Kidney (tissue), 14 donors: ENCODE measurements around the gene MTHFSD. TPM values are rescaled to one million over a fixed set of nuclear protein-coding genes. Genes with fewer than 3 reads are reported as not detected.

Source experiments
- DNase-seq, 5 donors: peaks; one replicate each; pipeline ENCODE4 v3.0.0-alpha.2; 2013 to 2020
- FAIRE-seq: peaks from 2 replicates; lab custom pipeline; 2012; peaks lifted over from hg19 to GRCh38; lab: Jason Lieb, UNC
- H3K27ac ChIP-seq, 2 donors: one replicate each; pipeline ENCODE4 v1.7.0; 2013; ENCODE audit warnings: low read depth in 2 of 2, low read length in 2 of 2, inconsistent platforms in 1 of 2
- H3K27me3 ChIP-seq: one replicate; pipeline ENCODE4 v1.7.1; 2013; ENCODE audit warnings: low read length, inconsistent platforms; ENCODE audit not compliant: control insufficient read depth, insufficient read depth
- H3K36me3 ChIP-seq, 3 donors: one replicate each; pipeline versions ENCODE4 v1.7.0 to v1.7.1; 2013; ENCODE audit warnings: low read length in 3 of 3, control low read depth in 1 of 3, inconsistent platforms in 1 of 3; ENCODE audit not compliant: insufficient read depth in 3 of 3, control insufficient read depth in 2 of 3
- H3K4me1 ChIP-seq, 3 donors: one replicate each; pipeline versions ENCODE4 v1.7.0 to v1.7.1; 2013; ENCODE audit warnings: low read length in 3 of 3, inconsistent platforms in 1 of 3, low read depth in 1 of 3; ENCODE audit not compliant: control insufficient read depth in 2 of 3, insufficient read depth in 2 of 3
- H3K4me3 ChIP-seq, 3 donors: one replicate each; pipeline versions ENCODE4 v1.7.0 to v1.8.1; 2013; ENCODE audit warnings: low read length in 3 of 3, control low read depth in 1 of 3, inconsistent platforms in 1 of 3
- H3K9ac ChIP-seq, 3 donors: one replicate each; pipeline versions ENCODE4 v1.7.0 to v1.7.1; 2013; ENCODE audit warnings: low read length in 3 of 3, control low read depth in 1 of 3, inconsistent platforms in 1 of 3
- H3K9me3 ChIP-seq, 3 donors: one replicate each; pipeline versions ENCODE4 v1.7.0 to v1.7.1; 2013; ENCODE audit warnings: low read length in 3 of 3, control low read depth in 1 of 3, inconsistent platforms in 1 of 3; ENCODE audit not compliant: control insufficient read depth in 2 of 3, insufficient read depth in 1 of 3
- CTCF ChIP-seq: IDR thresholded peaks from 3 replicates; pipeline ENCODE4 v1.5.1; 2012; ENCODE audit warnings: mild to moderate bottlenecking, moderate library complexity, borderline replicate concordance; ENCODE audit not compliant: insufficient read depth; ENCODE audit errors: extremely low read depth
- intact Hi-C: fragments of 100-400 bp; cut with DNase I; formaldehyde crosslinking; loops from one replicate; pipeline ENCODE4 v1.11.1; 2022
- polyA plus RNA-seq: library from polyadenylated mRNA; stranded (reverse); fragments of 350-450 nt; fragmentation: Illumina TruSeq; extraction: RNeasy Lipid Tissue Mini Kit (QIAGEN cat#74804); gene quantifications from one replicate; pipeline ENCODE4 v1.2.3, GENCODE V29; 2014; ENCODE audit warnings: low read depth, low replicate concordance; ENCODE audit not compliant: insufficient read depth
- total RNA-seq: library from RNA; stranded (reverse); fragmentation: NEBNext Ultra II Directional; extraction: Animal tissue kit (Norgen Biotek cat#: 25700); gene quantifications from one replicate; pipeline ENCODE4 v1.2.1, GENCODE V29; 2021
- donor health status: control.
- donor health status: control.
- donor health status: control.
- donor health status: control.
- donor health status: control.
- donor health status: DM: yes; HTN: yes; CAD: no.
- donor health status: Normal renal cell carcinoma (clear cell type).

Gene MTHFSD
- total and polyA plus RNA-seq, 2 donors from 2014 or later: 11.3 to 26.2 TPM

DNA sequence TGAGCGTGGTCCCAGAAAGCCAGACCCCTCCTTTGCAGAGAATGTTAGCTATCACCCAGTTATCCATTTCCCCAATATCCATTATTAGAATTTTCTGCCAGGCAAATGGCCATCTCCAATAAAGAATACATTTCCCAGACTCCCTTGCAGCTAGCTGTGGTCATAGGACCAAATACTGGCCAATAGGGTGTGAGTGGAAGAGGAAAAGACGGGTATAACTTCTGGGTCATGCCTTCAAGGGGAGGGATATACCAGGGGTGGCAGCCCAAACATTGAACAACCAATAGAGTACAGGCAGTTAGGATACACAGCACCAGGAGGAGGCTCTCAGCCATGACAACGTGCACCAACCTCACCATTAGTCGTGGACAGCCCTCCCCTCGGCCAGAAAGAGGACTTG is 70.8 kb downstream of the MTHFSD start:
- no peak for DNase-seq
- Histone ChIP-seq H3K27ac (no peak overlapping the region), H3K27me3 (peaks cover 18% of the 10 kb centered on the region), H3K9ac (no peak overlapping the region), H3K9me3 (peaks cover 0 to 8% (median 5%) of the 10 kb centered on the region in 3 donors), H3K4me1 (no peaks in the 10 kb centered on the region), H3K4me3 (no peak overlapping the region), H3K36me3 (no peaks in the 10 kb centered on the region)
- no peak for FAIRE-seq
- intact Hi-C loops: no loop called here
- no peak for TF ChIP-seq CTCF

DNA sequence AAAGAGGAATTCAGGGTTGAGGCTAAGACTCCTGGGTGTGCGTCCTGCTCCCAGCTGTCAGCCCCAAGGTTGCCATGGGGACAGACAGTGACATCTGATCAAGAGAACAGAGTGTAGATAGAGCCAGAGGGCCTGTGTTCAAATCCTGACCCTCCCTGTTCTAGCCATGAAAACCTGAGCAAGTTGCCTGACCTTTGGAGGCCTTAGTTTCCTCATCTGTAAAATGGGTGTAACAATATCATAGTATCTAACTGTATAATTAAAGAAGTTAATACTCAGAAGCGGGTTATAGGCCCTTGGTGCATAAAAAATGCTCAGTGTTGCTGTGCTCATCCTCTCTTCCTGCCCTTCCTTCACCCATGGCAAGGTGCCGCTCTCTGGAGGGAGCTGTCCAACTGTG is 73.4 kb downstream of the MTHFSD start:
- Histone ChIP-seq H3K36me3 (no peaks in the 10 kb centered on the region), H3K4me3 (no peak overlapping the region), H3K4me1 (no peaks in the 10 kb centered on the region), H3K9ac (no peak overlapping the region), H3K27ac (no peak overlapping the region), H3K27me3 (peaks cover 18% of the 10 kb centered on the region), H3K9me3 (peaks cover 0 to 8% (median 5%) of the 10 kb centered on the region in 3 donors)
- FAIRE-seq: no peak
- intact Hi-C loops: no loop called here
- TF ChIP-seq CTCF: no peak
- no peak for DNase-seq

GRCh38 chr16:86480444-86480843 is 74.6 kb downstream of the MTHFSD start:
- TF ChIP-seq CTCF: no peak
- Histone ChIP-seq H3K27ac (no peak overlapping the region), H3K27me3 (peaks cover 18% of the 10 kb centered on the region), H3K4me3 (no peak overlapping the region), H3K9ac (no peak overlapping the region), H3K9me3 (peaks cover 0 to 8% (median 5%) of the 10 kb centered on the region in 3 donors), H3K4me1 (no peaks in the 10 kb centered on the region), H3K36me3 (no peaks in the 10 kb centered on the region)
- intact Hi-C loops: no loop called here
- no peak for FAIRE-seq
- no peak for DNase-seq

Other genes with a start within 250 kb of the MTHFSD start
- gene FOXF1, start 44.7 kb downstream of the MTHFSD start, total RNA-seq: 0.57 TPM
- gene FOXF1, start 44.7 kb downstream of the MTHFSD start, polyA plus RNA-seq: 0.67 TPM
- gene FOXC2, start 11.6 kb upstream of the MTHFSD start, total RNA-seq: 6.3 TPM
- gene FOXC2, start 11.6 kb upstream of the MTHFSD start, polyA plus RNA-seq: 3.8 TPM
- 2.0 TPM for gene FOXL1, start 23.3 kb upstream of the MTHFSD start, total RNA-seq
- gene FOXL1, start 23.3 kb upstream of the MTHFSD start, polyA plus RNA-seq: 0.52 TPM